ENCODE results near the gene NR2F2.

Gene NR2F2

GRCh38 chr15:96332637-96333121, 2.2 kb downstream of the NR2F2 start:
- no peak for DNase-seq (ENCODE audit: low read depth)

- no peak for DNase-seq (ENCODE audit: low read depth)
These were observed 2.9 kb downstream of the NR2F2 start for GRCh38 chr15:96333131-96334016.

GRCh38 chr15:96334017-96334704, 3.7 kb downstream of the NR2F2 start:
- no peak for DNase-seq (ENCODE audit: low read depth)

GRCh38 chr15:96334705-96335410, 4.4 kb downstream of the NR2F2 start:
- no peak for DNase-seq (ENCODE audit: low read depth)

- no peak for DNase-seq (ENCODE audit: low read depth)
These were observed 5.0 kb downstream of the NR2F2 start for GRCh38 chr15:96335411-96336024.

GRCh38 chr15:96336108-96336595, 5.7 kb downstream of the NR2F2 start:
- DNase-seq (ENCODE audit: low read depth), result no peak

GRCh38 chr15:96336596-96337364, 6.3 kb downstream of the NR2F2 start:
- DNase-seq (ENCODE audit: low read depth), result no peak

- no peak for DNase-seq (ENCODE audit: low read depth)
These were observed 7.0 kb downstream of the NR2F2 start for GRCh38 chr15:96337365-96338023.

- no peak for DNase-seq (ENCODE audit: low read depth)
These were observed 7.7 kb downstream of the NR2F2 start for GRCh38 chr15:96338074-96338765.

- DNase-seq (ENCODE audit: low read depth), result no peak
These were observed 8.5 kb downstream of the NR2F2 start for GRCh38 chr15:96338766-96339618.

GRCh38 chr15:96339619-96340347, 9.3 kb downstream of the NR2F2 start:
- DNase-seq (ENCODE audit: low read depth), result no peak

- no peak for DNase-seq (ENCODE audit: low read depth)
These were observed 9.8 kb downstream of the NR2F2 start for GRCh38 chr15:96340348-96340597.

GRCh38 chr15:96340598-96341512, 10.4 kb downstream of the NR2F2 start:
- DNase-seq (ENCODE audit: low read depth), result no peak

- no peak for DNase-seq (ENCODE audit: low read depth)
These were observed 11.3 kb downstream of the NR2F2 start for GRCh38 chr15:96341513-96342405.

- DNase-seq (ENCODE audit: low read depth), result no peak
These were observed 12.1 kb downstream of the NR2F2 start for GRCh38 chr15:96342406-96343112.
